NCI-H460 (cell line): ENCODE results near the gene TRAF1. TPM values are rescaled to one million over a fixed set of nuclear protein-coding genes. Genes with fewer than 3 reads are reported as not detected.

Experiments
- DNase-seq: peaks from one replicate; pipeline ENCODE4 v3.0.0-alpha.2; 2016; ENCODE audit warnings: low read depth; ENCODE audit errors: extremely low read depth
- total RNA-seq: library from RNA; depleted of rRNA; stranded (reverse); fragments of >200 nt; shearing (Covaris generic); gene quantifications from 2 replicates; pipeline ENCODE4 v1.2.3, GENCODE V29; 2014

Gene TRAF1
- total RNA-seq, 1 experiment from 2014 or later: 1.5 TPM

GRCh38 chr9:120925535-120926396, 830 bp downstream of the TRAF1 start:
- DNase-seq: no peak

- DNase-seq: peak; percentile 40
These were observed 1.7 kb downstream of the TRAF1 start for GRCh38 chr9:120924698-120925534.

- DNase-seq: no peak
These were observed 2.8 kb downstream of the TRAF1 start for GRCh38 chr9:120923620-120924328.

- no peak for DNase-seq
These were observed 4.0 kb downstream of the TRAF1 start for GRCh38 chr9:120922404-120923195.

GRCh38 chr9:120921661-120922181, 4.9 kb downstream of the TRAF1 start:
- no peak for DNase-seq

- no peak for DNase-seq
These were observed 5.8 kb downstream of the TRAF1 start for GRCh38 chr9:120920806-120921178.

GRCh38 chr9:120919843-120920805, 6.5 kb downstream of the TRAF1 start:
- no peak for DNase-seq

GRCh38 chr9:120918931-120919842, 7.4 kb downstream of the TRAF1 start:
- no peak for DNase-seq

GRCh38 chr9:120917929-120918762, 8.4 kb downstream of the TRAF1 start:
- DNase-seq: no peak

GRCh38 chr9:120916991-120917880, 9.4 kb downstream of the TRAF1 start:
- no peak for DNase-seq

- DNase-seq: no peak
These were observed 10.0 kb downstream of the TRAF1 start for GRCh38 chr9:120916588-120916987.

- no peak for DNase-seq
These were observed 10.6 kb downstream of the TRAF1 start for GRCh38 chr9:120915854-120916470.

- DNase-seq: no peak
These were observed 11.6 kb downstream of the TRAF1 start for GRCh38 chr9:120914953-120915352.

- DNase-seq: no peak
These were observed 12.2 kb downstream of the TRAF1 start for GRCh38 chr9:120914396-120914795.

GRCh38 chr9:120913647-120914264, 12.8 kb downstream of the TRAF1 start:
- DNase-seq: no peak
